GM19043 (cell line): Measurements from ENCODE around the gene NAPG.
"Not testable (repeated sequence)": the region's sequence is repeated elsewhere in the genome, so short reads cannot be mapped to it uniquely, and the experiment has no call there.

ENCODE experiments used
- ATAC-seq: cut with Tn5 transposase; IDR thresholded peaks from one replicate; pipeline ENCODE4 v1.9.1; 2021; ENCODE audit warnings: low read depth; ENCODE audit not compliant: unreplicated experiment

Gene NAPG

DNA sequence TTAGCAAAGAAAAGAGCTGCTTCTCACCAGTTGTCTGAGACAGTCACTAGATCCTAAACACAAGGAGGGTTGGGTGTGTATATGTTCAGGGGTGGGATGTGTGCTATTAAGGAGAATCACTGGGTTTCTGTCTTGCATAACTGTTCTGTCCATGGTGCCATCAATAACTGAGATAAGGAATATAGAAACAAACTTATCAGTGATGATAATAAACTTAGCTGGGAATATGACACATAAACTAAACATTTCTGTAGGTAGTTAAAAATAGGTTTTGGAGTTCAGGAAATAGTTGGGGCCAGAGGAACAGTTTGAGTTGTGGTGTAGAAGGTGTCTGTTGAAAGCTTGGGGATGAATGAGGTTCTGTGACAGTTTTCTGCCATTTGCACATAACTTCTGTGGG lies 17.4 kb downstream of the NAPG start:
- ATAC-seq = no peak

DNA sequence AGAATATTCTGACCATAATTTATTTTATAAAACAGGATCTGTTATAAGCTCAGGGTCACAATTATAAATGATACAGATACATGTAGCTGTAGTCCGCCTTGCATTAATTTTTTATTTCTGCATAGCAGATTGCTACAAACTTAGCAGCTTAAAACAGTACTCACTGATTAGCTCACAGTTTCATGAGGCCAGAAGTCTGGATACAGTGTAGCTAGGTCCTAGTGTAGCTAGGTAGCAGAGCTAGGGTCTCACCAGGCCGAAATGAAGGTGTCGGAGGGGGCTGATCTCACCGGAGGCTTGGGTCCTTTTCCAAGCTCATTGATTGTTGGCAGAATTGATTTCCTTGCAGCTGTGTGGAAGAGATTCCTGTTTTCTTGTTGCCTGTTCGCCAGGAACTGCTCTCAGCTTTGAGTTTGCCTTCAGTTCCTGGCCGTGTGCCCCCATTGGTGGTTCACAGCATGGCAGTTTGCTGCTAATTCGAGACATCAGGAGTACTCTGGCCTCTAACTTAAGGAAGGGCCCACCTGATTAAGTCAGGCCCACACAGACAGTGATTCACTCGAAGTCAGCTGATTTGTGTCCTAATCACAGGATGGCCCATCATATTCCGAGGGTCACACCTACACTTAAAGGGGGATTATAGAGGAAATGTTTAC lies 18.4 kb downstream of the NAPG start:
- ATAC-seq = no peak

DNA sequence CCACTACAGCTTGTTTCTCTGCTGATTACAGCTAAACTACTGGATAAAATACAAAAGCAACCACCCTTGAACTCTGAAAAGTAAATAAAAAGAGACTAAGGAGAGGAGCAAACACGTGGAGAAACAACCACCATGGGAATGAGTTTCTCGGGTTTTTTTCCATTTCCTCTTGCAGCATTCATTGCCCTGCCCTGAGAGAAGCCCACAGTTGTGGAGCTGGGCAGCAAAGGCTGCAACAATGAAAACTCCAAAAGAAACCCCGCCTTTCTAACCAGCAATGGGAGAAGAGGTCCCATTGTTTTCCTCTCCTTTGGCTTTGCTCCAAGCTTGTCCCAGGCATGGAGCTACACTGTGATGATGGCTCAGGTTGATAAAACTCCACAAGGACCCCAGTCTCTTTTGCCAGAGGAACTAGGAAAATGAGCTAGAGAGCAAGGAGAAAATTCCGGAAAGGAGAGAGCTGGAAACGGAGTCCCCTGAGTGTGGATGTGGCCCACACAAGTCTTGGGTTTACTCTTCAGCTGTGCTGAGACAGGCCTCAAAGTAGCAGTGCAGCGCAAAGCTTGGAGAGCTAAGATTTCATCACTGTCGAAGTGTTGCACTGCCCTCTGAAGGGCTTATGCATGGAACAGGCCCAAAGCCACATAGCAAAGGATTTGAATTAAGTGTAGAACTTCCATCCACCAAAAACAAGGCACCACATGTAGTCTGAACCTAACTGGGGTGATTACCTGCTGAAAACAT lies 20.9 kb downstream of the NAPG start:
- ATAC-seq = no peak

DNA sequence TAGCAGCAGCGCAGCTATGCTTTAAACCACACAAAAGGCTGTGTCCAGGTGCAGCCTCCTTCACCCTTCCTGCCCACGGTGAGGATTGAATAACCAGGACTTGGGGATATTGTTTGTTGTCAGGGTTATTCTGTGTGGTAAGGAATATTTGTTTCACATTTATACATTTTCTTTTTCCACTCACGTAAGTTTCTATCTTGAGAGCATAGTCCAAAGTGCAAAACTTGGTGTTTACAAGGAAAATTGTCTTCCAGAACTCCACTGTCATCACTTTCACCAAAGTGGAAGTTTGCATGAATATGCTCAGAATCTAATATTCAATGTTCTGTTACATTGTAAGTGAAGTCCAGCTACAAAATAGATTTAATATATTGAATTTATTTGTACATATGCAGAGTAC lies 26.4 kb downstream of the NAPG start:
- ATAC-seq = no peak

DNA sequence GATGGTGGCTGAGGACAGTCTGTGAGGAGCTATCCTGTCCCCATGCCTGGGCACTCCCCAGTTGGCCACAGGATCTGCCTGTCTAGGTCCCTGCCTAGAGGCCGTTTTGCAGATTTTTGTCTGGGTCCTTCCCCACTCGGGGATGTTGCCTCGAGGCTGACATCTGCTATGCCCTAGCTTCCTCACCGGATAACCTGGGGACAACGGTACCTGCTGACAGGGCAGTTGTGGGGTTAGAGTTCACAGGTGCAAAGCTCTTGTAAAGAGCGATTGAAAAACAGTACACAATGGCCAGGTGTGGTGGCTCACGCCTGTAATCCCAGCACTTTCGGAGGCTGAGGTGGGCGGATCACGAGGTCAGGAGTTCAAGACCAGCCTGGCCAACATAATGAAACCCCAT lies 30.4 kb downstream of the NAPG start:
- not testable (repeated sequence) for ATAC-seq

DNA sequence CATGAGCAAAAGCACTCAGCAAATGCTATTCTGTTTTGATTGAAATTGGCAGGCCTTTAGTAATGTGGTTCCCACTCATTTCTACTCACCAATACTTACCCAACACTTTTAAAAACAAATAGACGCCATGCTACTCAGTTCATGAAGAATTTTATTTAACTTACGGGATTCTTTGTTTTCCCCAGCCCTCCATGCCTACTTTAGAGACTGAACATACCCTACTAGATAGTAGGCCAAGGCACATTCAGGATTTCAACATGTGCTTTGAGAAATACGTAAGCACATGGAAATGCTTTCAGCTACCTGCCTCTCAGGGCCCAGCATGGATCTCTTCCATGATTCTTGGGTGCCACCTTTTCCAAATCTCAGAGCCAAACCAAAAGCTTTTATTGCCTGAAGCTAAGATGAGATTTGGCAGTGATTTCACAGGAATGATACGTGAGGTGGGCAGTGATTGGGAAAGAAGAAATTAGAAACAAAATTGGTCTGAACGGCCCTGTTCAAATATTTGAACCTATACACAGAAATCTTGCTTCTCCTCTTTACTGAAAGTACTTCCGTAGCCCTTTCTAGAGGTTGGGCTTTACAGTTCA lies 31.4 kb downstream of the NAPG start:
- no peak for ATAC-seq

DNA sequence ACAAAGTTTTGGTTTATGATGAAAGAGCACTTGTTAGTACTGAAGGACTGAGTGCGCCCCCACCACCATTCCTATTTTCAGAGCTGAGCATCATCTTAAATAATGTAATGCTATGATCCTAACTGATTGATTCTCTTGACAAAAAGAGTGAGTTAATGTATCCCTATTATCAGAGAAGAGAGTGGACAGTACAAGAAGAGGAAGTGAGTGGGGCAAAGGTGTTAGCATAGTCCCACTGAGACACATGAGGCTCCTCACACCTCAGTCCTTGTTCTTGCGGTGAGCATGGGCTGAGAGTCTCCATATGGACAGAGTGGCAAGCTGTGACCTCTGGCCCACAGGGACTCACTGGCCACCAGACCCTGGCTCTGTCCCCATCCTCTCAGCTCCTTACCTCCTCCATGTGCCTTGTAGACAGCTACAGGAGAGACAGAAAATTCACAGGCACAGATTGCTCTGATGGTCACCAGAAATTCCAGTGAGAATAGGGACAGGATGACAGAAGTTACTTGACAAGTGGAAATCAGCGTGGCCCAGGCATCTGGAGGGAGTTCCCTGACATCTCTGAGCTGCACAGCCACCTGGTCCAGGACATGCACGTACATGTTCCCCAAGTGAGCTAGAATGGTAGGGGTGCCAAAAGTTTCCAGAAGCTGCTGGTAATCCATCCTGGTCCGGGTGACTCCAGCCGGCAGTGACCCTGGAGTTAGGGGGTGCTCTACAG lies 32.6 kb downstream of the NAPG start:
- no peak for ATAC-seq

DNA sequence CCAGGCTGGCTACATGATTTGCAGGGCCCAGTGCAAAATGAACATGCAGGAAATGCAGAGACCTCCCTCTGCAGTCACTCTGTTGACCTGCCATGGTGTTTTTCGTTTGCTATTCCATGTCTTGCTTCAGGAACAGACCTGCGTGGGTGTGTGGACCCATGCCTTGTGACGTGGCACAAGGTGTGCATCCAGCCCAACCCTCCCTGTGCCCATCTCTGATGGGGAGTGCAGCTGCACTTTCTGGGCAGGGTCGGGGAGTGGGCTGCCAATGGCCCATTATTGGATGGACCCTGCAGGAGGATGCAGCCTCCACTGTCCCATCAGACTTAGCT lies 33.1 kb downstream of the NAPG start:
- no peak for ATAC-seq

DNA sequence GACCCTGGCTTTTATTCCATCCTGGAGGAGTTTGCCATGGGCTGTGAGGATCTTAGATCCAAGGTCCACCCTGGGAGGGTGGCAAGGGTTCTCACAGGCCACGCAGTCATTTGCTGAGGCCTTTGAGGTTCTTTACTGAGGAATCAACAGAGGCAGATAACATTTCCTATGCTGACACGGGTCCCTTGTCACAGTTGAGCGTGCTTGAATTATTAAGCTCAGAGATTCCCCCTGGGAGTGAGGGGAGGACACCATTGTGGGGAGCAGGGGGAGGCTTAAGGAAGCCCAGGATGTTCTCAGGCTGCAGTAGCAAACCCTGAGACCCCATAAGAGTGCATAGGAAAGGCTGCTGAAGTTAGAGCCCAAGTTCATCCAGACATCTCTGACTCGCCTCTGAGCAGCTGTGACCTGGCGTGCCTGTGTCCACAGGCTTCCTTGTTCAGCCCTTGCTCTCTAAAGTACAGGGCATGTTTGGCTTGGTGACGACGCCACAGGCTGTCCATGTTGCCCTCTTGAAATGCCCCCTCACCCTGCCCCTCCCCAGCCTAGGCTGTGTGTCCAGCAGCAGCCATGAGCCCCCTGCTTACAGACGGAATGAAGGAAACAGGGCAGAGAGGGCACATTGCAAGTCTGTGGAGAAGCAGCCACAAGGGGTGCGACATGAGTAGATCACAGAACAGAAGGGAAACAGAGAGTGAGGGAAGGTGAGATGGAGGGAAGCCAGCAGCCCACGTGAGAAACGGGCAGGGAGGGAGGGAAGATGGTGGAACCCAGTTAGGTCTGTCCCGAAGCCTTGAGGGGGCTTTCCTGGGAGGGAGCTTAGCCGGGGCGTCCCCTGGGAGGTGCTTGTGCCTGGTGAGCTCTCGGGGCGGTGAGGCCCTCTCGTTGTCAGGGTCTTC lies 34.0 kb downstream of the NAPG start:
- ATAC-seq = peak; percentile 39

DNA sequence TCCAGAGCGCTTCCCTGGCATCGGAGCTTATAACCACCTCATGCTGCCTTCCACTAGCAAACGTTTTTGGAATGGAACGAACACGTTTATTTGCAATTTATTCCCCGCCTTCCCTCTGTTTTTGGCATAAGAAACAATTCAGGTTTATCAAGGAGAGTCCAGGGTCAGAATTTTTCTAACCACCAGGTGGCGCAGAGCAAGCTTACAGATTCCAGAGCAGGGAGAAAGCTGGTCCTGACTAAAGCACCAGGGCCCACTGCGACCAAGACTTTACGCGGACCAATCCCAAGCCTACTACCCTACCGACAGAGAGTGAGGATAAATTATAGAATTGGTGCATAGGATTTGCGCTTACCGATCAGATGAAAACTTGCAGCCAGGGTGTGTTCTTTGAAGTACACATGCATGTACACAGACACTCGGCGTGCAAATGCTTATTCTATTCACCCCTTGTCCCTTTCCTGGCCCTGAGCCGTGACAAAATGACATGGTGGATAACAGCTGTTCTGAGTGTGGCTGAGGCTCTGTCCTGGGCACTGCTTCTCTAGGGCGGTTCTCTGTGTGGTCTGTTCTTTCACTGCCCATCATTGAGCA lies 34.7 kb downstream of the NAPG start:
- ATAC-seq = peak; percentile 54

DNA sequence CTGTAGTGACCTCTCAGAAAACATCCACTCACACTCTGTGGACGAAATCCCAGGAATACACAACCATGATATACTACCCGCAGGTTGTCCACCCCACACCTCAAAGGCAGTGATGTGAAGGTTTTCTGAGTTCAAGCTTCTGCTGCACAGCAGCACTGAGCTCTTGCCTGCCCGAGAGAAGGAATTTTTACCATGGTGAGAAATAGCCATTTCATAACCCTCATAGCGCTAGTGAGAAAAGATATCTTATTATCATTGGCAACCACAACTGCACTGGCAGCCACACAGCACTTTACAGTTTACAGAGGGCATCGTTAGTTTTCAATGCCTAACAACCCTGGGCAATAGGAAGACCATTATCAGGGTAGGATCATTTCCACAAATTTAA lies 36.9 kb downstream of the NAPG start:
- no peak for ATAC-seq

DNA sequence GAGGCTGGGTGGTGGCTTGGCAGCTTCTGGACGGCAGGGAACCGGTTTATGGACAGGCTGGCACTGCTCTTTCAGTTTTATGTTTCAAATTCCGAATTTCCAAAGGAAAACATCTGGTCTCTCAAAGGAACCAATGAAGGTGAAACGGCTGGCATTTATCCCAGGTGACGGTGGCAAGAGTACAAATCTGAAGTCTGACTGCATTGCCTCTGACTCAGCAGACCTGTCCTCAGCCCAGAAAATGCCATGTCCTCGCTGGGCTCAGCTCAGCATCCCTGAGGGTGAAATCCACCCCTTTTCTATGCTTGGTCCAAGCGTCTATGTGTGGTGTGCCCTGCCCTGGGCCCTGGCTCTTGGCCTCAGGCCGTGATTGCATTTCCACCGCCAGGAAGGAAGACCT lies 38.1 kb downstream of the NAPG start:
- no peak for ATAC-seq

DNA sequence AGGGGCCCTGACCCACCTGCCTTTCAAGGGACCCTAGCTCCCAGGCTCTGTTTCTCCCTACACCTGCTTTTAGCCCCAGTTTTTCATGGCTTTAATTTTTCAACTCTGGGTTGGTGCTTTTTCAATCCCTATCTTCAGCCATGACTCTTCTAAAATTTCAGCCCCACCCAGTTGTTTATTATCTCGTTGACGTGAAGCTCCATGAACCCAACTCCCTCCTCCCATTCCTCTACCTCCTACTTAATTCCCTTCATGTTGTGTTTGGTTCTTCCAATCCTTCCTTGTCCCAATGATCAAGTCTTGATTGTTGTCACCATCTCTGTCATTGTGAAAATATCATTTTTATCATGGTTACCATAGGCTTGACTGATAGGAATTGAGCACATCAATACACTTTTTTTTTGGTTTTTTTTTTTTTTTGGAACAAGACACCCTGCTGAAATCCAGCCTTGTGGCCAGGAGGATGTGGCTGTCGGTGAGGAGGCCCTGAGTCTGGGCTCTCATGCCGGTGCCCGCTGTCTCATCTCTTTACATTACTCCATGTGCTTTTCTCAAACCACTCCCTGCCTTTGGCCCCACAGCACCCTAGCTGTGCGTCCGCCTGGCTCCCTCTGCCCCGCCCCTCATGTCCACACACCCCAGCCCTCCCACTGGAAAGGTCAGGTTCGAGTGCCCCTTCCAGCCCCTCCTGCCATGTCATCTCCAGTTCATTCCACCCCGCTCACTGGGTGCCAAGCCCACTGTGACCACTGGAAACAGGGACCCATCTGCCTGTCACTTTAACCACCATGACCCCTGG lies 39.3 kb downstream of the NAPG start:
- ATAC-seq = no peak

DNA sequence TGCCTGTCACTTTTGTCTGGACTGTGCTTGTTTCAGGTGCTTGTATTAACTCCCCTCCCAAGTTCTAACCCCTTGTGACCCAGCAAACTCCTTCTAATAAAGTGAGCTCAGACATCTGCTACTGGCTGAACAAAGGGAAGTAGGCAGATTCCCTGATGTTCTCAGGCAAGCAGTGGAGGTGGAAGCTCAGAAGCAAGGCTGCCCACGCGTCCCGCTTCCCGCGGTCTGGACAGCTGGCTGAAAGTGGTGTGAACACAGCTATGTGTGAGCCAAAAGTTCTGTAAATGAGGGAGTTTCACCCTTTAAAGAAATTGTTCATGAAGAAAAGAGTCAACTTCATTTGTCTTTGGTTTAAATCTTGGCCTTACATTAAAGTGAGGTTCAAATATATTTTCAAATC lies 40.0 kb downstream of the NAPG start:
- no peak for ATAC-seq

DNA sequence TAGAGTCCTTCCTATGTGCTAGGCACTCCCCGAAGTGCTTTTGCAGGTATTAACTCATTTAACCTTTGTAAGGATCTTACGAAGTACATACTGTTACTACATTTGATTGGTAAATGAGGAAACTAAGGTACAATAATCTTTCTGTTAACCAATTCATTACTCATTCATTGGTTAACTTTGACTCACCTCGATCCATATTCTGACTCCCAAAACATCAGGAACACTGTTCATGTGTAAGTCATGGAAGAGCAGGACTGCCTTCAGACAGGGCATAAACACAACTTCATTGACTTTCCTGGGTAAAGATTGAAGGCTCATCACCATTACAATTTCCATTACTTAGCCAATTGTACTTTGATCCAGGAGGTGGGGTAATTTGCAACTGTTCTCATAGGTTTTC lies 40.6 kb downstream of the NAPG start:
- ATAC-seq = no peak

DNA sequence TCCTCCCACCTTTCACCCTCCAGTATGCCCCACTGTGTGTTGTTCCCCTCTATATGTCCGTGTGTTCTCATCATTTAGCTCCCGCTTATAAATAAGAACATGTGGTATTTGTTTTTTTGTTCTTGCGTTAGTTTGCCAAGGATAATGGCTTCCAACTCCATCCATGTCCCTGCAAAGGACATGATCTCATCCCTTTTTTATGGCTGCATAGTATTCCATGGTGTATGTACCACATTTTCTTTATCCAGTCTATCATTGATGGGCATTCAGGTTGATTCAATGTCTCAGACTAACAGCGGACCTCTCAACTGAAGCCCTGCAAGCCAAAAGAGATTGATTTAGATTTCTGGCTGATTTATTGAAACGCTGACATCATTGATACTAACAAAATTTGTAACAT lies 44.1 kb downstream of the NAPG start:
- not testable (repeated sequence) for ATAC-seq

DNA sequence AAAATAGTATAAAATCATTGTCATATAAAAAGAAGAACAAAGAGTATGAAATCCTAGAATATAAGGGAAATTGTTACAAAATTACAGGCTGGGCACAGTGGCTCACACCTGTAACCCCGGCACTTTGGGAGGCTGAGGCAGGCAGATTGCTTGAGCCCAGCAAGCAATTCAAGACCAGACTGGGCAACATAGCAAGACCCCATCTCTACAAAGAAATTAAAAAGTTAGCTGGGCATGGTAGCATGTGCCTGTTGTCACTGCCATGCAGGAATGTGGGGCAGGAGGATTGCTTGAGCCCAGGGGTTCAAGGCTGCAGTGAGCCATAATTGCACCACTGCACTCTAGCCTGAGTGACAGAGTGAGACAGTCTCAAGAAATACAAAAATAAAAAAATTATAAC lies 44.8 kb downstream of the NAPG start:
- ATAC-seq = no peak

DNA sequence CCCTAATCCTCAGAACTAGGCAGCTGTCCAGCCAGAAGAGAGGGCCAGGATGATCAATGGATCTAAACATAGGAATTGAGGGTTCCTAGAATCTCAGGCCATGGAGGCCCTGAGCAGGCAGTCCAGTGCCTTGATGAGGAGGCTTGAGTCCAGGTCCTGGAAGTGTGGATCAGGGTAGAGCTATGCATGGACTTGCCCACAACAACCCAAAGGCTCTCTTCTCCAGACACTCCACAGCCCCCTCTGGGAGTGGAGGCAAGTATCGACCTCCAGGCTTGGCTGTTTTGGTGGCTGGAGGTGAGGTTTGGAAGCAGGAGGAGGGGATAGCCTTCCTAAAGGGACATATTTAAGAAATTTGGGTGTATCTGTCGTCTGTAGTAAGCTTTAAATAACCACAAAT lies 45.7 kb downstream of the NAPG start:
- ATAC-seq = no peak

DNA sequence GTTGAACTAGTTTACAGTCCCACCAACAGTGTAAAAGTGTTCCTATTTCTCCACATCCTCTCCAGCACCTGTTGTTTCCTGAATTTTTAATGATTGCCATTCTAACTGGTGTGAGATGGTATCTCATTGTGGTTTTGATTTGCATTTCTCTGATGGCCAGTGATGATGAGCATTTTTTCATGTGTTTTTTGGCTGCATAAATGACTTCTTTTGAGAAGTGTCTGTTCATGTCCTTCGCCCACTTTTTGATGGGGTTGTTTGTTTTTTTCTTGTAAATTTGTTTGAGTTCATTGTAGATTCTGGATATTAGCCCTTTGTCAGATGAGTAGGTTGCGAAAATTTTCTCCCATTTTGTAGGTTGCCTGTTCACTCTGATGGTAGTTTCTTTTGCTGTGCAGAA lies 47.4 kb downstream of the NAPG start:
- not testable (repeated sequence) for ATAC-seq
